Transverse colon (tissue), 4 donors: ENCODE results near the gene THTPA. TPM values are rescaled to one million over a fixed set of nuclear protein-coding genes. Genes with fewer than 3 reads are reported as not detected.
"Not testable (repeated sequence)": the region's sequence is repeated elsewhere in the genome, so short reads cannot be mapped to it uniquely, and the experiment has no call there.

ENCODE experiments used
- DNase-seq: peaks from one replicate; pipeline ENCODE4 v3.0.0-alpha.2; 2019
- H3K27ac ChIP-seq, 4 donors: fragments of 200-600 bp; sonication (generic); 2 replicates each; pipeline ENCODE4 v1.5.1; 2016 to 2018; ENCODE audit warnings: inconsistent platforms in 4 of 4
- H3K27me3 ChIP-seq: fragments of 200-600 bp; sonication (generic); 2 replicates; pipeline ENCODE4 v1.5.1; 2017; ENCODE audit warnings: inconsistent platforms
- H3K36me3 ChIP-seq, 4 donors: fragments of 200-600 bp; sonication (generic); 2 replicates each; pipeline ENCODE4 v1.5.1; 2017 to 2019; ENCODE audit warnings: inconsistent platforms in 4 of 4
- H3K4me1 ChIP-seq, 4 donors: fragments of 200-600 bp; sonication (generic); 2 replicates each; pipeline ENCODE4 v1.5.1; 2017 to 2020; ENCODE audit warnings: inconsistent platforms in 4 of 4
- H3K4me3 ChIP-seq, 4 donors: fragments of 200-600 bp; sonication (generic); 1 replicate in 1 of 4; 2 replicates in 3 of 4; pipeline versions ENCODE4 v1.5.1 to v1.6.1; 2017 to 2019; ENCODE audit warnings: inconsistent platforms in 4 of 4
- H3K9me3 ChIP-seq, 2 donors: fragments of 200-600 bp; sonication (generic); 2 replicates each; pipeline ENCODE4 v1.5.1; 2017 to 2019; ENCODE audit warnings: inconsistent platforms in 2 of 2
- EP300 ChIP-seq: sonication (generic); formaldehyde crosslinking; IDR thresholded peaks from one replicate; pipeline ENCODE4 v1.6.1; 2017; ENCODE audit warnings: antibody characterized with exemption, low read depth
- POLR2A ChIP-seq: fragments of 450-650 bp; IDR thresholded peaks from one replicate; pipeline ENCODE4 v1.6.1; 2016; ENCODE audit warnings: antibody characterized with exemption, mild to moderate bottlenecking, moderate library complexity
- POLR2AphosphoS5 ChIP-seq, 3 donors: sonication (generic); formaldehyde crosslinking; IDR thresholded peaks; one replicate each; pipeline ENCODE4 v1.6.1; 2016; ENCODE audit warnings: antibody characterized with exemption in 3 of 3
- WGBS, 2 donors: methylation state at CpG; one replicate each; pipeline ENCODE4 v1.1.5; 2018; ENCODE audit warnings: low coverage in 1 of 2; 5-methylcytosine and 5-hydroxymethylcytosine counted together
- in situ Hi-C, 4 donors: fragments of 200-750 bp; cut with MboI; loops; one replicate each; pipeline versions ENCODE4 v1.15.0 to v1.15.1; 2017; ENCODE audit warnings: low sequenced_read_pairs in 3 of 4, low pct_ligation_motif_present in 1 of 4, low pct_unique_long_range_greater_than_20kb in 1 of 4
- intact Hi-C: fragments of 100-400 bp; cut with DNase I; formaldehyde crosslinking; loops from one replicate; pipeline ENCODE4 v1.15.1; 2023; ENCODE audit warnings: low total_unique reads
- total RNA-seq, 4 donors: library from RNA; depleted of rRNA; stranded (reverse); fragments of >200 nt; gene quantifications; one replicate each; pipeline ENCODE4 v1.1.0, GENCODE V29; 2016
- TF ChIP-seq, protein P1 (sequence below), 5 experiments: fragments of 200-600 bp in 3 of 5; fragments of 450-650 bp in 2 of 5; sonication (generic) in 3 of 5; IDR thresholded peaks; 1 replicate in 2 of 5; 2 replicates in 3 of 5; pipeline ENCODE4 v1.5.1; 2016 to 2017; ENCODE audit warnings: antibody characterized with exemption in 5 of 5, inconsistent platforms in 3 of 5, mild to moderate bottlenecking in 2 of 5, moderate library complexity in 1 of 5

The THTPA gene
- total RNA-seq, 4 donors from 2014 or later, result 6.8 to 34.0 (median 26.0) TPM

- DNase-seq, result no peak
- Histone ChIP-seq H3K27me3 (no peaks in the 10 kb centered on the region), H3K4me1 (peaks cover 0 to 9% (median 0%) of the 10 kb centered on the region in 4 donors), H3K27ac (no peak overlapping the region), H3K36me3 (no peaks in the 10 kb centered on the region), H3K4me3 (no peak overlapping the region), H3K9me3 (no peaks in the 10 kb centered on the region)
- in situ Hi-C loops (no loop called here), intact Hi-C loops (no loop called here)
- 85 to 100% methylated on average over 3 to 4 of the region's 4 CpGs for WGBS, 2 donors
- TF ChIP-seq EP300 (no peak), POLR2AphosphoS5 (IDR thresholded peaks at IDR 0.05) (no peak), POLR2A (no peak)
- TF ChIP-seq, protein P1, sequence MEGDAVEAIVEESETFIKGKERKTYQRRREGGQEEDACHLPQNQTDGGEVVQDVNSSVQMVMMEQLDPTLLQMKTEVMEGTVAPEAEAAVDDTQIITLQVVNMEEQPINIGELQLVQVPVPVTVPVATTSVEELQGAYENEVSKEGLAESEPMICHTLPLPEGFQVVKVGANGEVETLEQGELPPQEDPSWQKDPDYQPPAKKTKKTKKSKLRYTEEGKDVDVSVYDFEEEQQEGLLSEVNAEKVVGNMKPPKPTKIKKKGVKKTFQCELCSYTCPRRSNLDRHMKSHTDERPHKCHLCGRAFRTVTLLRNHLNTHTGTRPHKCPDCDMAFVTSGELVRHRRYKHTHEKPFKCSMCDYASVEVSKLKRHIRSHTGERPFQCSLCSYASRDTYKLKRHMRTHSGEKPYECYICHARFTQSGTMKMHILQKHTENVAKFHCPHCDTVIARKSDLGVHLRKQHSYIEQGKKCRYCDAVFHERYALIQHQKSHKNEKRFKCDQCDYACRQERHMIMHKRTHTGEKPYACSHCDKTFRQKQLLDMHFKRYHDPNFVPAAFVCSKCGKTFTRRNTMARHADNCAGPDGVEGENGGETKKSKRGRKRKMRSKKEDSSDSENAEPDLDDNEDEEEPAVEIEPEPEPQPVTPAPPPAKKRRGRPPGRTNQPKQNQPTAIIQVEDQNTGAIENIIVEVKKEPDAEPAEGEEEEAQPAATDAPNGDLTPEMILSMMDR (IDR thresholded peaks at IDR 0.05), result no peak
These were observed 20.1 kb upstream of the THTPA start for GRCh38 chr14:23535943-23536342.

DNA sequence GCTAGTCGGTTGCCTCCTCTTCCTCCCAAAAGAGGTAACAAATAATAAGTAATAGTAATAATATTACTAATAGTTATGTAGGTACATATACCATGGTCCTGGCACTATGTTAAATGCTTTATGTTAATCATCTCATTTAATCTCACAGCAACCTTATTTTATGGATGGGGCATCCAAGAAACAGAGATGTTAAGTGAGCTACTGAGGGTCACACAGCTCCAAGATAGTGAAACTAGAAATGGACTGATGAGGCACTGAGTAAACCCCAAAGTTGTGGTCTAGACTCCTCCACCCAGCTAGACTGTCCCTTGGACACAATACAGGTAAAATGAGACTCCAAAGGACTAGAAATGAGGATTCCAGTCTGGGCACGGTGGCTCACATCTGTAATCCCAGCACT, 19.6 kb upstream of the THTPA start:
- in situ Hi-C loops, result no loop called here
- TF ChIP-seq EP300, result no peak
- TF ChIP-seq, protein P1 (IDR thresholded peaks at IDR 0.05), result no peak
- no peak for TF ChIP-seq POLR2AphosphoS5 (IDR thresholded peaks at IDR 0.05)
- TF ChIP-seq POLR2A, result no peak

DNA sequence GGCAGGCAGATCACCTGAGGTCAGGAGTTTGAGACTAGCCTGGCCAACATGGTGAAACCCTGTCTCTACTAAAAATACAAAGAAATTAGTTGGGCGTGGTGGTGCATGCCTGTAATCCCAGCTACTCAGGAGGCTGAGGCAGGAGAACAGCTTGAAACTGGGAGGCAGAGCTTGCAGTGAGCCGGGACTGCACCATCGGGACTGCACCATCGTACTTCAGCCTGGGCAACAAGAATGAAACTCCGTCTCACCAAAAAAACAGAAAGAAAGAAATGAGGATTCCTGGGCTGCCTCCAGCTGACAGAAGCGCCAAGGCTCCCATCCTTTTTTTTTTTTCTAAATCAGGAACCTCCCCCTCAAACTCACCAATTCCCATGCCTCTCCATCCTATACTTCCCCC, 19.2 kb upstream of the THTPA start:
- WGBS, 2 donors, result 86 to 89% methylated on average over 5 to 6 of the region's 6 CpGs
- H3K27ac ChIP-seq, DNase-seq, H3K27me3 ChIP-seq, H3K4me3 ChIP-seq, H3K36me3 ChIP-seq, in situ Hi-C loops, intact Hi-C loops, H3K4me1 ChIP-seq, H3K9me3 ChIP-seq: not testable (repeated sequence)

More for the DNA sequence above, 19.6 kb upstream of the THTPA start:
- no peak for DNase-seq
- Histone ChIP-seq H3K4me1 (peaks cover 0 to 9% (median 0%) of the 10 kb centered on the region in 4 donors), H3K27ac (no peak overlapping the region), H3K4me3 (no peak overlapping the region), H3K9me3 (no peaks in the 10 kb centered on the region), H3K27me3 (no peaks in the 10 kb centered on the region), H3K36me3 (no peaks in the 10 kb centered on the region)
- WGBS, 2 donors, result 90 to 100% methylated on average over 2 of the region's 2 CpGs
- intact Hi-C loops, result no loop called here

DNA sequence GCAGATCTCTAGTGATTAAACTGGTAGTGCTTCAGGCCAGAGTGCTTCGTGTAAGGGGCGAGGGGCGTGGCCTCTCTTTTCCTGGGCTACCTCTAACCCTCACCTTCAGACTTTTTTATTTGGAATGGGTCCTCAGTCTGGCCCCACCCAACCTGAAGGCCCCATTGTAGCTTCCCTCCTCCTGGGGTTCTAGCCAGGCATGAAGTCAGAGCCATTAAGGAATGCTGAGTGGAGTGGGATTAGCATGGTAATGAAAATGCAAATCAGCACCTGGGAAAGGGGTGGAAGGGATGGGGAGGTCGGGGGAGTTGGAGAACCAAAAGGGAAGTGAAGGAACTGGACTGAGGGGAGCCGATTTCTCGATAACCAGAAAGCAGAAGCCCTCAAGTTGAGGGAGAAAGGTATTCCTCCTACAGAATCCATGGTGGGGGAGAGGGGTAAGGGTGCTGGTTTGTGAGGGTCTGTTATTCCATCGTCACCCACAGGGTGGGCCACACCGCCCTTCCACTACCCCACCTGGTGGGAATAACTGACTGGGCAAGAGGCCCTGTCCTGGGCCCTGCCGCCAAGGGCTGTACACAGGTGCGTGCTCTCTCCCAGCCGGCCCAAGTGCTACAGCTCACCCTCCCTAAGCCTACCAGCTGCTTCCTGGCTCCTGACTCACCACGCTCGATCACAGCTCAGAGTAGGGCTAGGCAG, 18.6 kb upstream of the THTPA start:
- Histone ChIP-seq H3K4me1 (peaks cover 0 to 9% (median 0%) of the 10 kb centered on the region in 4 donors), H3K27me3 (no peaks in the 10 kb centered on the region), H3K4me3 (no peak overlapping the region), H3K27ac (no peak overlapping the region), H3K9me3 (no peaks in the 10 kb centered on the region), H3K36me3 (no peaks in the 10 kb centered on the region)
- no peak for DNase-seq
- no peak for TF ChIP-seq POLR2AphosphoS5 (IDR thresholded peaks at IDR 0.05)
- no peak for TF ChIP-seq EP300
- TF ChIP-seq, protein P1 (IDR thresholded peaks at IDR 0.05), result no peak
- TF ChIP-seq POLR2A, result no peak
- in situ Hi-C loops, result no loop called here
- 79% methylated on average over 13 of the region's 13 CpGs; no CpG with 5 or more reads in 1 of the 2 donors for WGBS, 2 donors
- intact Hi-C loops, result no loop called here
